SK-N-SH (cell line): ENCODE results near the gene TMEM127. TPM values are rescaled to one million over a fixed set of nuclear protein-coding genes. Genes with fewer than 3 reads are reported as not detected.

ENCODE experiments used
- CTCF ChIA-PET: fragments of 300-600, 350-600 bp; formaldehyde crosslinking; extraction: SDS; loops from one replicate; lab custom pipeline; 2021; lab: Yijun Ruan, JAX
- POLR2A ChIA-PET: fragments of 350-600 bp; sonication (Branson Sonifier 250); formaldehyde crosslinking; extraction: SDS; loops from one replicate; lab custom pipeline; 2020; ENCODE audit warnings: antibody characterized with exemption, inconsistent platforms; lab: Yijun Ruan, JAX
- DNase-seq: peaks from one replicate; pipeline ENCODE4 v3.0.0; 2012
- H2AFZ ChIP-seq: fragments of 200-600 bp; sonication (generic); 2 replicates; pipeline ENCODE4 v1.8.1; 2016; ENCODE audit warnings: antibody characterized with exemption, mild to moderate bottlenecking, low read depth
- H3F3A ChIP-seq: fragments of 200-600 bp; sonication (generic); replicated peaks from 2 replicates; pipeline ENCODE3; 2016; ENCODE audit warnings: antibody characterized with exemption, mild to moderate bottlenecking; ENCODE audit not compliant: insufficient read depth
- H3K27ac ChIP-seq, 2 experiments: fragments of 200-500 bp in 1 of 2; fragments of 200-600 bp in 1 of 2; sonication (Bioruptor generic) in 1 of 2; sonication (generic), shearing (Covaris generic) in 1 of 2; 2 replicates each; pipeline versions ENCODE4 v1.5.1 to v1.6.1; 2014 to 2016; ENCODE audit warnings: low read depth in 2 of 2, inconsistent platforms in 1 of 2, low read length in 1 of 2, mild to moderate bottlenecking in 1 of 2, mixed read lengths in 1 of 2
- H3K27me3 ChIP-seq: fragments of 200-600 bp; sonication (generic), shearing (Covaris generic); 2 replicates; pipeline ENCODE4 v1.6.1; 2016; ENCODE audit warnings: mixed run types; ENCODE audit not compliant: insufficient read depth
- H3K36me3 ChIP-seq, 2 experiments: fragments of 200-500 bp in 1 of 2; fragments of 200-600 bp in 1 of 2; sonication (Bioruptor generic) in 1 of 2; sonication (generic) in 1 of 2; replicated peaks in 1 of 2; 2 replicates each; pipeline versions ENCODE3 to v1.5.1; 2014 to 2016; ENCODE audit warnings: low read length in 1 of 2, mild to moderate bottlenecking in 1 of 2; ENCODE audit not compliant: insufficient read depth in 2 of 2, control insufficient read depth in 1 of 2
- H3K4me1 ChIP-seq, 2 experiments: fragments of 200-500 bp in 1 of 2; fragments of 200-600 bp in 1 of 2; sonication (Bioruptor generic) in 1 of 2; sonication (generic), shearing (Covaris generic) in 1 of 2; 2 replicates each; pipeline versions ENCODE4 v1.5.1 to v1.6.1; 2014 to 2016; ENCODE audit warnings: low read depth in 1 of 2, low read length in 1 of 2, mixed run types in 1 of 2; ENCODE audit not compliant: insufficient read depth in 2 of 2, control insufficient read depth in 1 of 2
- H3K4me2 ChIP-seq: fragments of 200-600 bp; sonication (generic), shearing (Covaris generic); 2 replicates; pipeline ENCODE4 v1.6.1; 2017; ENCODE audit warnings: mixed run types
- H3K4me3 ChIP-seq, 2 experiments: fragments of 200-500 bp in 1 of 2; fragments of 200-600 bp in 1 of 2; sonication (Bioruptor generic) in 1 of 2; sonication (generic), shearing (Covaris generic) in 1 of 2; 2 replicates each; pipeline versions ENCODE4 v1.5.1 to v1.8.1; 2014 to 2016; ENCODE audit warnings: low read depth in 2 of 2, inconsistent platforms in 1 of 2, low read length in 1 of 2, mild to moderate bottlenecking in 1 of 2, mixed read lengths in 1 of 2, moderate library complexity in 1 of 2
- H3K79me2 ChIP-seq: fragments of 200-600 bp; sonication (generic); 2 replicates; pipeline ENCODE4 v1.8.1; 2017; ENCODE audit warnings: mild to moderate bottlenecking; ENCODE audit not compliant: insufficient read depth
- H3K9ac ChIP-seq: fragments of 200-600 bp; sonication (generic); 2 replicates; pipeline ENCODE4 v1.6.1; 2017; ENCODE audit warnings: mixed run types
- H3K9me2 ChIP-seq: fragments of 200-600 bp; sonication (generic); 2 replicates; pipeline ENCODE4 v1.6.1; 2017; ENCODE audit warnings: mixed run types
- H3K9me3 ChIP-seq: fragments of 200-600 bp; sonication (generic); 2 replicates; pipeline ENCODE4 v1.6.1; 2017; ENCODE audit warnings: mixed run types, mild to moderate bottlenecking, moderate library complexity
- H4K20me1 ChIP-seq: fragments of 200-600 bp; sonication (generic); 2 replicates; pipeline ENCODE4 v1.6.1; 2017; ENCODE audit warnings: mild to moderate bottlenecking, mixed run types; ENCODE audit not compliant: insufficient read depth
- CHD2 ChIP-seq: fragments of 150-350 bp; IDR thresholded peaks from 2 replicates; pipeline ENCODE4 v1.6.1; 2018; ENCODE audit warnings: low read length; ENCODE audit not compliant: partially characterized antibody
- CTCF ChIP-seq: fragments of 200-600 bp; sonication (generic); IDR thresholded peaks from 2 replicates; pipeline ENCODE4 v1.6.1; 2017; ENCODE audit warnings: antibody characterized with exemption, mild to moderate bottlenecking, moderate library complexity
- ELF1 ChIP-seq: IDR thresholded peaks from 2 replicates; pipeline ENCODE4 v1.4.0; 2012
- FOXJ3 ChIP-seq: sonication (generic); formaldehyde crosslinking; IDR thresholded peaks from 2 replicates; pipeline ENCODE4 v1.5.1; 2020; ENCODE audit warnings: mild to moderate bottlenecking, missing genetic modification reagents
- JUND ChIP-seq: IDR thresholded peaks from 2 replicates; pipeline ENCODE4 v1.4.0; 2012
- MAX ChIP-seq: IDR thresholded peaks from 2 replicates; pipeline ENCODE4 v1.4.0; 2012; ENCODE audit warnings: low read depth
- MXI1 ChIP-seq: IDR thresholded peaks from 2 replicates; pipeline ENCODE4 v1.6.1; 2012; ENCODE audit warnings: mild to moderate bottlenecking, low read depth, low read length, improper control_type of control experiment
- RAD21 ChIP-seq: IDR thresholded peaks from 2 replicates; pipeline ENCODE4 v1.6.1; 2012; ENCODE audit warnings: mild to moderate bottlenecking, low read length
- RFX5 ChIP-seq: IDR thresholded peaks from 2 replicates; pipeline ENCODE4 v1.6.1; 2012; ENCODE audit warnings: mild to moderate bottlenecking, improper control_type of control experiment, low read length
- SIN3A ChIP-seq: IDR thresholded peaks from 2 replicates; pipeline ENCODE4 v1.6.1; 2012; ENCODE audit warnings: low read depth, mild to moderate bottlenecking, low read length, moderate library complexity, borderline replicate concordance
- SMC3 ChIP-seq: IDR thresholded peaks from 2 replicates; pipeline ENCODE4 v1.6.1; 2012; ENCODE audit warnings: low read depth, low read length, improper control_type of control experiment
- TAF1 ChIP-seq: IDR thresholded peaks from 2 replicates; pipeline ENCODE4 v1.6.1; 2012; ENCODE audit warnings: low read depth, mild to moderate bottlenecking, low read length, moderate library complexity, borderline replicate concordance
- YY1 ChIP-seq: IDR thresholded peaks from 2 replicates; pipeline ENCODE4 v1.4.0; 2012; ENCODE audit warnings: low read depth, mild to moderate bottlenecking
- WGBS: methylation state at CpG from one replicate; pipeline ENCODE4 v1.1.6; 2017; ENCODE audit warnings: low lambda C conversion rate; 5-methylcytosine and 5-hydroxymethylcytosine counted together
- polyA plus RNA-seq, 3 experiments: library from polyadenylated mRNA; depleted of rRNA; stranded (reverse); fragments of >200 nt; gene quantifications; 2 replicates each; pipeline ENCODE4 v1.2.3, GENCODE V29; 2012

Gene TMEM127
- polyA plus RNA-seq, 1 of the 3 experiments (the other 2 are of a cell fraction) = 40.9 TPM

GRCh38 chr2:96308248-96308647 is 42.5 kb upstream of the TMEM127 start:
- Histone ChIP-seq H3K4me2 (no peak overlapping the region), H3K4me3 (no peak overlapping the region)
- POLR2A ChIA-PET = no interaction called here
- TF ChIP-seq ELF1 (no peak), FOXJ3 (CRISPR knock-in tag) (no peak), YY1 (no peak), JUND (no peak), RAD21 (no peak), CHD2 (no peak), CTCF (no peak), MAX (no peak), RFX5 (no peak), TAF1 (no peak), MXI1 (no peak)
- TF ChIP-seq, all 33 proteins: peak for 0
- Histone ChIP-seq H3K9me2 (no peaks in the 10 kb centered on the region), H3K9me3 (no peaks in the 10 kb centered on the region), H3F3A (no peaks in the 10 kb centered on the region), H3K9ac (no peak overlapping the region), H3K4me1 (peaks cover 15 to 18% of the 10 kb centered on the region in 2 experiments), H3K79me2 (peaks cover 30% of the 10 kb centered on the region), H2AFZ (no peak overlapping the region), H3K27ac (no peak overlapping the region), H4K20me1 (no peaks in the 10 kb centered on the region), H3K36me3 (peaks cover 11 to 12% of the 10 kb centered on the region in 2 experiments), H3K27me3 (no peaks in the 10 kb centered on the region)
- no peak for DNase-seq
- CTCF ChIA-PET = no interaction called here
- 80% methylated on average over 5 of the region's 5 CpGs for WGBS

GRCh38 chr2:96306370-96306769 is 40.6 kb upstream of the TMEM127 start:
- peaks cover 18 to 20% of the 10 kb centered on the region in 2 experiments for H3K4me1 ChIP-seq

More at GRCh38 chr2:96306370-96306769, 40.6 kb upstream of the TMEM127 start:
- Histone ChIP-seq H3K36me3 (peaks cover 30% of the 10 kb centered on the region in 2 experiments), H3K27me3 (no peaks in the 10 kb centered on the region), H3K9ac (peak overlapping the region; percentile 88; the same call in 1 of the 2 replicates), H3K4me2 (peak overlapping the region; percentile 87), H3K79me2 (peaks cover 48% of the 10 kb centered on the region), H2AFZ (peak overlapping the region; percentile 80), H4K20me1 (peaks cover 3% of the 10 kb centered on the region; the same call in 1 of the 2 replicates), H3K9me2 (no peaks in the 10 kb centered on the region), H3K27ac (peak overlapping the region; percentile 67 to 79; a peak in 3 of 4 replicates), H3K4me3 (peak overlapping the region; percentile 64 to 87), H3F3A (no peaks in the 10 kb centered on the region), H3K9me3 (no peaks in the 10 kb centered on the region)
- ChIA-PET CTCF (interaction anchor here (0.9 to 1.9 kb wide), 3 partner anchors 15 to 202 kb away, joined by 3 to 10 read pairs (median 6); no protein-coding TSS in a partner anchor), POLR2A (interaction anchor here (1.2 to 3.0 kb wide), 2 partner anchors 15 to 18 kb away, joined by 3 to 20 read pairs; no protein-coding TSS in a partner anchor)
- TF ChIP-seq SMC3 (no peak), JUND (no peak), SIN3A (0 out of 2 replicates have a peak, but pooled peaks have one; percentile 23)
- WGBS = 88% methylated on average over 3 of the region's 3 CpGs
- no peak for DNase-seq
